GM12875 (cell line): ENCODE results near the gene CBX6.

Source experiments
- H3K4me3 ChIP-seq: one replicate; pipeline ENCODE4 v1.5.1; 2011; ENCODE audit warnings: low read depth, low read length, control low read depth
- CTCF ChIP-seq: IDR thresholded peaks from 2 replicates; pipeline ENCODE4 v1.5.1; 2011; ENCODE audit warnings: low read depth, mild to moderate bottlenecking, control low read depth, inconsistent platforms, low read length, moderate library complexity, borderline replicate concordance; ENCODE audit not compliant: insufficient read depth

CBX6 gene

GRCh38 chr22:38868886-38869381, 3.1 kb downstream of the CBX6 start:
- no peak overlapping the region for H3K4me3 ChIP-seq

GRCh38 chr22:38868286-38868721, 3.7 kb downstream of the CBX6 start:
- H3K4me3 ChIP-seq: no peak overlapping the region
- TF ChIP-seq CTCF: no peak

More at GRCh38 chr22:38868886-38869381, 3.1 kb downstream of the CBX6 start:
- peak; percentile 90 for TF ChIP-seq CTCF

DNA sequence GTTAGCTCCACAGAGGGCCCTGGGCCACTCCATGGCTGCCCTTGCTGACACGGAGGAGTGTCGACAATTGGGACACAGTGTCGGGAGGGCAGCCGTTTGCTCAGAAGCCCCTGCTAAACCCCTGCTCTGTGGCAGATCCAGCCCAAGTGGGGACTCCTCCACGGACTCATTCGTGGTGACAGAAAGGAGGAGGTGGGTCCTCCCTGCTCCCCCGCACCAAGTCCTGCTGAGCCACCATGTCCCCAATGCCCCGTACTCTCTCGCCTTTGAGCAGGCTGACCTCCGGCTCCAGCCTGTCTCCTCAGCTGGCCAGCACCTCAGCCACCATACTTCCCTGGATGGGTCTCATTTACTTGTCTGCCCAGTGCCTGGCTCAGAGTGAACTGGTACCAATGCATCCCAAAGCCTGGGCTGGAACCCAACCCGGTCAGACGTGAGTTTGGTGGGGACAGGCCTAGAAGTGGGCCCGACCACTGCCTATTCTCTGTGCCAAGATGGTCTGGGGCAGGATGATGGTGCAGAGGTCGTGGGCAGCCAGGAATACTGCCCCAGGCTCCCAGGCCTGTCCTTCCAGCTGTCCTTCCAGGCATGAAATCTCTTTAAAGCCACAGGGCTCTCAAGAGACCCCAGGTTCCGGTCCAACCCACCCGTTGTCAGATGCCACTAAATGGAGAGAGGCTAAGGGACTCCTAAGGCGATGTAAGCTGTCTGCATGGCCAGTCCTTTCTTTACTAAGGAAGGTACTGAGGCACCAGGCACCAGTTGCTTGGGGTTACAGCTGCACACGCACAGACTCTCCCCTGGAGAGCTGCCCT, 4.3 kb downstream of the CBX6 start:
- no peak for TF ChIP-seq CTCF
- no peak overlapping the region for H3K4me3 ChIP-seq

DNA sequence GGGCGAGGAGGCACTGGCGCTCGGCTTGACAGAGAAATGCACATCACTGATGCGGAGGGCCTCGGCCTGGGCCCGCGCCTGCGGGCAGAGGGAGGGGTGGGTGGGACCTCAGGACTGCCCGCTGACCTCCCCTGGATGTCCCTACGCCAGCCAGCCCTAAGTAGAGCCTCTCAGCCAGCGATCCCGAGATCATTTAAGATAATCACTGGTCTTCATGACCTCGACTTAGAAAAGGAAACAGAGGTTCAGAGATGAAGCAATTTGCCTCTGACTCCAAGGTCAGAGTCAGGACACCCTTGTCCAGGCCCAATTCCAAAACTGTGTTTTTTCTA, 4.9 kb downstream of the CBX6 start:
- H3K4me3 ChIP-seq: no peak overlapping the region
- no peak for TF ChIP-seq CTCF

DNA sequence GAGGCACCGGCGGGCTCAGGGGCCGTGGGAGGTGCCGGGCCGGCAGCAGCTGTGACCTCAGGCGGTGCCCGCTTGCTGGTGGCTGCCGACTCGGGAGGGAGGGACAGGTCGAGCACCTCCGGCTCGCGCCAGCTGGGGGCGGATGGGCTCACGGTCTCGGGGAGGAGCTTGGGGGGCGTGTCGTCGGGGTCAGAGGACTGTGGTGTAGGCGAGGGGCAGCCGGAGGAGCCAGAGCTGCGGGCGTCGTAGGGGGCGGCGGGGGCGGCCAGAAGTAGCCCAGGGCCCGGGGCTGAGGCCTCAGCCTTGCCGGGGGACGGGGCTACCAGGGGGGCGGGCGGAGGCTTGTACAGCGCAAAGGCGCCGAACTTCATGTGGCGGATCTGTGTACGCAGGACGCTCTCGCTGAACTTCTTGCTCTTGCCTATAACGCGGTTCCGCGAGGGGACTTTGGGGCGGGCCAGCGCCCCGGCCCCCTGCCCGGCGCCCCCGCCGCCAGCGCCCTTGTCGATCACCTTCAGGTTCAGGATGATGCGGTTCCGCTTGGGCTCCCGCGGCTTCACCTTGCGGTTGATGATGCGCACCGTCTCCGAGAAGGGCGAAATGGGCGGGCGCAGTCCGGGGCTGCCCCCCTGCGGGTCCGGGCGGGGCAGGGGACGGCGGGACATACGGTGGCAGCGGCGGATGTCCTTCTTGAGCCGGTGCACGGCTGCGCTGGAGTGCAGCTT, 5.5 kb downstream of the CBX6 start:
- H3K4me3 ChIP-seq: no peak overlapping the region
- TF ChIP-seq CTCF: no peak

DNA sequence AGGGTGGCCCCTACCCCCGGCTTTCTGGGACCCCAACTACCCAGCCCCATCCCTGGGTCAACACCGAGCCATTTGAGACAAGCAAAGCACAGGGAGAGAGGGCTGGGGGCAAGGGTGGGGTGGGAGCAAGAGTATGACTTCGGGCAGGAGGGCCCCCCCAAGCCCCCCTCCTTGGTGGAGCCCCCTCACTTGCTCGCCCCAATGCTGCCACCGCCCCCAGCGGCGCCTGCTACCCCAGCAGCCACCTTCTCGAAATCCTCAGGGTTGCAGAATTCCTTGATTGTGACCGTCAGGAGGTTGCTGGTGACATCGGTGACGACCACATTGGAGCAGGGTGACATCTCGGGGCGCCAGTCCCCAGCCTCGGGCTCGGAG, 6.0 kb downstream of the CBX6 start:
- no peak for TF ChIP-seq CTCF
- H3K4me3 ChIP-seq: no peak overlapping the region
